GM19240 (cell line): ENCODE data around the gene PGAP3.

Experiments used
- DNase-seq: peaks from one replicate; pipeline ENCODE4 v3.0.0; 2011; ENCODE audit warnings: low spot score; ENCODE audit not compliant: insufficient read length

PGAP3 gene

DNA sequence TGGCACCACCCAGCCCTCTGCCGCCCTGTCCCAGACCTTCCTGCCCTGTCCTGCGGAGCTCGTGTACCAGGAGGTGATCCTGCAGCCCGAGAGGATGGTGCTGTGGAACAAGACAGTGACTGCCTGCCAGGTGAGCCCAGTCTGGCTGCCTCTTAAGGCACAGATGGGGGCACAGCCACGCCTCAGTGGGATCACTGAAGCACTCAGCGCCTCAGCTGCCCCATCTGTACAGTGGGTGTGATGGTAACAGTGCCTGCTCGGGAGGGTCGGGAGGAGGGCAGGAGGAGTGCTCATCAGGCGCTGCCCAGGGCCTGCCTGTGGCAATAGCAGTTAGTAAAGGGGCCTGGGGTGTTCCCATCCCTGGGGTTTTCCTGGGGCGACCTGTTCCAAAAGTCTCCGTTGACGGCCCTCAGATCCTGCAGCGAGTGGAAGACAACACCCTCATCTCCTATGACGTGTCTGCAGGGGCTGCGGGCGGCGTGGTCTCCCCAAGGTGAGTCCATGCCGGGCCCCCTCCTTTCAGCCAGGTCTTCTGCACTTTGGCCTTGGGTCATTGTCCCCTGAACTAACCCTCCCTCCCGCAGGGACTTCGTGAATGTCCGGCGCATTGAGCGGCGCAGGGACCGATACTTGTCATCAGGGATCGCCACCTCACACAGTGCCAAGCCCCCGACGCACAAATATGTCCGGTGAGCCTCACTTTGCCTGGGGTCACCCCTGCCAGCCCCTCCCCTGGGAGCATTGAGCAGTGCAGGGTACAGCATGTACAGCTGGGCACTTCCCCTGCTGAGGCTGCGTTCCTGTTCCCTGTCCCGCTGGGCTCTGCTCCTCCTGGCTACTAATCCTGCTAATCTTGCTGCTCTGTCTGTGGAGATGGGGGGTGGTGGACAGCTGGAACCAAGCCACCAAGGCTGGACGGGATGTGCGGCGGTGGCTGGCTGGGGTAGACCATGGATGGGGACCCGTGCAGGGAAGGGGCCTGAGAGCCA is 27.2 kb downstream of the PGAP3 start:
- no peak for DNase-seq

DNA sequence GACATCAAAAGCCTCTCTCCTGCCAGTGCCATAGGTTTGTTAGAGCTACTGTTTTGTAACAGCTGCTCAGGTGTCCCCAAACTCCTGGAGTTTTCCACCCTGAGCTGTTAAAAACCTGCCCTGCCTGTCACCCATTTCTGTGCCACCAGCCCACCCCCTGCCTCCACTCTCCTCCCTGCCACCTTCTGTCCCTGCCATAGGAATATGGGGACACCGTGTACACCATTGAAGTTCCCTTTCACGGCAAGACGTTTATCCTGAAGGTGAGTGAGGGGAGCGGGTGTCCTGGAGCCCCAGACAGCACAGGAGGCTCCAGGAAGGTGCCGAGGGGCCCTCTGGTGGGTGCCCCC is 27.9 kb downstream of the PGAP3 start:
- DNase-seq: no peak

DNA sequence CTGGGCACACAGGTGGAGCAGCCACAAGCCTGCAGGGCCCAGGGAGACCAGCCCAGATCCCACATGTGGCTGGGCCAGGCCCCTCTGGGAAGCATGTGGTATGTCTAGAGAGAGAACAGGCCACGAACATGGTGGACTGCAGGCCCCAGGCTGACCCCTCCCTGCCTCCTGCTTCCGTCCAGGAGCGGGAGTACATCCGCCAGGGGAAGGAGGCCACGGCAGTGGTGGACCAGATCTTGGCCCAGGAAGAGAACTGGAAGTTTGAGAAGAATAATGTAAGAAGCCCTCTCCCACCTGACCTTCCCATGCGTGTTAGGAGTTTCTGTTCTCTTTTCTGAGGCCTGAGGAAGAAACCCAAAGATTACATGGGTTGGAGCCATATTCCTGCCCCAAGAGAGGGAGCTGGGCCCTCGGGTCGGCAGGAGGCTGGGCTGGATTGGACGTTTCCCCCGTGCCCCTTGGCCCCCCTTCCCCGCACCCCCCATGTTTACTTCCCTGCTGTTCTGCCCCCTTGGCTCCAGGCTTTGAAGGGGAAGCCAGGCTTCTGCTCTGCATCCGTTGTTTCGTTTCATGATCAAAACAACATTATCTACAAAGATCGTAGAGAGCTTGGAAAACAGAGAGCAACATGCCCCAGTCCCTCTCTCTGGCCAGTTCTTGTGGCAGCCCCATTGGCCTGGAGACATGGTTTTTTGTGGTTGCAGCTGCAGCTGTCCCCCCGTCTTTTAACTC is 28.4 kb downstream of the PGAP3 start:
- no peak for DNase-seq

DNA sequence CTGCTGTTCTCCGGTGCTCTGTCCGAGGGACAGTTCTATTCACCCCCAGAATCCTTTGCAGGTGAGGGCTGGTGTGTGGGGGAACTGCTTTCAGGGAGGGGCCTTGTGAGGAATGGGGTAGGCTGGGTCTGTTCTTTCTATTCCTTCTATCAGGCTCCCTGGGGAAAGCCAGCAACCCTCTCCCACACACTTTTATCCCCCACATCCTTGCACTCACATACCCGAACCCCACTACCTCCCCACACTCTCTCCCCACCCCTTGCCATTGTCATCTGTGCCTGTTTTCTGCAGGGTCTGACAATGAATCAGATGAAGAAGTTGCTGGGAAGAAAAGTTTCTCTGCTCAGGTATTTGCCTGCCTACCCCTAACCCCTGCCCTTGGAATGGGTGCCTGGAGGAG is 29.1 kb downstream of the PGAP3 start:
- no peak for DNase-seq

DNA sequence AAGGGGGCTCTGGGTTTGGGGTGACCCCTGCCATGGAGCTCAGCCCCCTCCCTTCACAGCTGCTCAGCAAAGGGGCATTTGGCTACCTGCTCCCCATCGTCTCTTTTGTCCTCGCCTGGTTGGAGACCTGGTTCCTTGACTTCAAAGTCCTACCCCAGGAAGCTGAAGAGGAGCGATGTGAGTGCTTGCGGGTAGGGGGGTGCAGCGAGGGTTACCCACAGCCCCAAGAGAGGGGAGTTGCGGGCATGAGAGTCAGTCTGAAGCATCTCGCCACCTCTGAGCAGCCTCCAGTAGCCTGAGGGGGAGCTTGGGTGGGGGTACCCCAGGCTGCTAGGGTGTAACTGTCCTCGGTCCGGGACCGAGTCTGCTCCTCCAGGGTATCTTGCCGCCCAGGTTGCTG is 29.5 kb downstream of the PGAP3 start:
- no peak for DNase-seq

DNA sequence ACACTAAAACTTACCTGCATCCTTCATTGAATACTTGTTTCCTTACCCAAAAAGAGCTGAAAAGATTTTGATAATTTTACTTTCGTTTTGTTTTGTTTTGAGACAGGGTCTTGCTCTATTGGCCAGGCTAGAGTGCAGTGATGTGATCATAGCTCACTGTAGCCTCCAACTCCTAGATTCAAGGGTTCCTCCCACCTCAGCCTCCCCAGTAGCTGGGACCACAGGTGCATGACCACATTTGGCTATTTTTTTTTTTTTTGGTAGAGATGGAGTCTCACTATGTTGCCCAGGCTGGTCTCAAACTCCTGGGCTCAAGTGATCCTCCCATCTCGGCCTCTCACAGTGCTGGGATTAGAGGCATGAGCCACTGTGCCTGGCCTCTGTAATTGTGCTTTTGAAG is 32.8 kb downstream of the PGAP3 start:
- no peak for DNase-seq

DNA sequence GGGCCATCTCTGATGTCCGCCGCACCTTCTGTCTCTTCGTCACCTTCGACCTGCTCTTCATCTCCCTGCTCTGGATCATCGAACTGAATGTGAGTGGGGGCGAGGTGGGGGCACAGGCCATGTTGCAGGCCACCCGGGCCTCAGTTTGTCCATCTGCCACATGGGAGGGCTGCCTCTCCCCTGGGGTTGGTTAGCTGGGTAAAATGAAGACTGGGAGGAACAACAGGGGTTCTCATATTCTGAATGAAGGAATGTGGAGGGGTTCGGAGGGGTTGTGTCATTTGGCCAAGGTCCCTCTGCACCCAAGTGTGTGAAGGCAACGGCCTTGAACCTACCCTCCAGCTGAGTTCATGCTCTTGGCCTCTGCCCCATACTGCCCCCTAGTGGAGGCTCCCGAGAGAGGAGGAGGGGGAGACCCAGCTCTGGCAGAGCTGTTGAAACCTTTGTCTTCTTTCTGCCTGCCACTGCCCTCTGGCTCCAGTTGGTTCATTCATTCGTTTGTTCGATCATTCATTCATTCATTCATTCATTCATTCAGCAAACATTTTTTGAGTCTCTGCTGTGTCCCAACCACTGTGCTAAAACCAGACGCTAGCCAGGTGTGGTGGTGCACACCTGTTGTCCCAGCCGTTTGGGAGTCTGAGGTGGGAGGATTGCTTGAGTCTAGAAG is 34.1 kb downstream of the PGAP3 start:
- DNase-seq: peak; percentile 91

DNA sequence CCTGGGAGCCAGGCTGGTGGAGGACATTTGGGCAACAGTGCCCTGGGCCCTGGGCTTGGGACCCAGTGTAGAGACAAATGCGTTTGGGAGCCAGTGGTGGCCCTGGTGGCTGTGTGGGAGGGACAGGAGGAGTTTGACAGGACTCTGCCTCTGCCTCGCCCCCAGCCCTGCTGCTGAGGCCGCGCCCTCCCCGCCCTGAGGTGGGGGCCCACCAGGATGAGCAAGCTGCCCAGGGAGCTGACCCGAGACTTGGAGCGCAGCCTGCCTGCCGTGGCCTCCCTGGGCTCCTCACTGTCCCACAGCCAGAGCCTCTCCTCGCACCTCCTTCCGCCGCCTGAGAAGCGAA is 34.6 kb downstream of the PGAP3 start:
- DNase-seq: no peak

DNA sequence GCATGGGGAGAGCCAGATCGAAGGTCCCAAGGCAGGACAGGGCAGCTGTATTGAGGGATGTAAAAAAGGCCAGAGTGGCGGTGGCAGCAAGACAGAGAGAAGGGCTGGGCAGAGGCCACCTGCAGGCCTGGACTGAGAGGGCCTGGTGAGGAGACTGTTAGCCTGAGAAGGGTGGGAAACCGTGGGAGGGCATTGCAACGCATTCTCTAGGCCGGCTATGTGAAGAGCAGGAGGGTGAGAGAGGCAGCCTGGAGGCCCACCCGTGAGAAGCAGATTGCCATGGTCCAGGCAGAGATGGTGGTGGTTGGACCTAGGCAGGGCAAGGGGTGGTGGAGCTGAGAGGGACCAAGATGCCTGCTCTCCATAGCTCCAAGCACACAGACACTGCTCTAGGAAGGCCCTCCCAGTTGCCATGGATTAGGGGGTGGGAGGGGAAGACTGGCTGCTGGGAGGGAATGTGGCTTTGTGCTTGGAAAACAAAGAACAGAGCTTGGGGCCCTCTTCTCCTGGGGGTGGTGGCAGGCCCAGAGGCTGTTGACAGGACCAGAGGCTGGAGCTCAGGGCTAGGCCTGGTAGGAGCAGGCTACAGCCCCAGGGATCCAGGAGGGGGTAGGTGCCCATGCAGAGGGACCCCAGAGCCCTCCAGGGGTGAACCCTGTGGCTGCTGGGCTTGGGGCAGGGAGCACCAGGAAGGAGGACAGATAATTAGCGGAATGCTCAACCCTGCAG is 35.1 kb downstream of the PGAP3 start:
- DNase-seq: no peak

DNA sequence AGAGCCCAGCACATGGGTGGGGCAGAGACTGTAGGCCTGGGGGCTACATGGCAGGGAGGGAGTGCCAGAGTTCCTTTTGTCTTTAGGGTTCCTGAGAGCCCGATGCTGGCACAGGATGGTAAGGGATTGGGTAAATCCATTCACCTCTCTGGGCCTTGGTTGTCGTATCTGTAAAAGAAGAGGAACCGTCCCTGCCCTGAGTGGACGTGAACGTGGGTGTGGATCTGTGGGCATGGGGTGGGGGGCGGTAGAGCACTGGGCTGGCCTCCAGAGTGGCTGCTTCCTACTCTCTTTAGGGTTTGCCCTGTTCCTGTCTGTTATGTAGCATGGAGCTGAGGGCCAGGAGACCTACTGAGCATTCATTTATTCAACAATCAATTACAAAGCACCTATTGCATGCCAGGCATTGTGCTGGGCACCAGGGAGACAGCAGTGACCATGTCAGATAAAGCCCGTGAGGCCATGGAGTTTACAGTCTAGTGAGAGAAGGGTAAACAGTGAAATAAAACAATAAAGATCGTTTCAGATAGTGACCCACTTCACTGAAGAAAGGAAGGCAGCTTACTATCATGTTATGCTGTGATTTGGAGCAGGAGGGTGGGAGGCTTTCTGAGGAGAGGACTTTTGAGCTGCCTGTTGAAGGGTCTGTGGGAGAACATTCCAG is 35.8 kb downstream of the PGAP3 start:
- DNase-seq: no peak

DNA sequence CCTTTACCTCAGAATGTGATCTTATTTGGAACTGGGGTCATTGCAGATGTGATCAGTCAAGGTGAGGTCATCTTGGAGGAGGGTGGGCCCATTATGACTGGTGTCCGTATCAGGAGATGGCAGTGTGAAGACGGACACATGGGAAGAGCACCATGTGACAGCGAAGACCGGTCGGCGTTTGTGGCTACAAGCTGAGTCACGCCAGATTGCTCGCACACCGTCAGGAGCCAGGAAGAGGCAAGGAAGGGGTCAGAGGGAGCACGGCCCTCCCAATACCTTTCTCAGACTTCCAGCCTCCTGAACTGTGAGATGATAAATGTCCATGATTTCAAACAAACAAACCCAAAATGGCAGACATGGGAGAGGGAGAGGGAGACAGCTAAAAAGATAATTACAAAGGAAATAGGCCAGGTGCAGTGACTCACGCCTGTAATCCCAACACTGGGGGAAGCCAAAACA is 37.7 kb downstream of the PGAP3 start:
- no peak for DNase-seq

DNA sequence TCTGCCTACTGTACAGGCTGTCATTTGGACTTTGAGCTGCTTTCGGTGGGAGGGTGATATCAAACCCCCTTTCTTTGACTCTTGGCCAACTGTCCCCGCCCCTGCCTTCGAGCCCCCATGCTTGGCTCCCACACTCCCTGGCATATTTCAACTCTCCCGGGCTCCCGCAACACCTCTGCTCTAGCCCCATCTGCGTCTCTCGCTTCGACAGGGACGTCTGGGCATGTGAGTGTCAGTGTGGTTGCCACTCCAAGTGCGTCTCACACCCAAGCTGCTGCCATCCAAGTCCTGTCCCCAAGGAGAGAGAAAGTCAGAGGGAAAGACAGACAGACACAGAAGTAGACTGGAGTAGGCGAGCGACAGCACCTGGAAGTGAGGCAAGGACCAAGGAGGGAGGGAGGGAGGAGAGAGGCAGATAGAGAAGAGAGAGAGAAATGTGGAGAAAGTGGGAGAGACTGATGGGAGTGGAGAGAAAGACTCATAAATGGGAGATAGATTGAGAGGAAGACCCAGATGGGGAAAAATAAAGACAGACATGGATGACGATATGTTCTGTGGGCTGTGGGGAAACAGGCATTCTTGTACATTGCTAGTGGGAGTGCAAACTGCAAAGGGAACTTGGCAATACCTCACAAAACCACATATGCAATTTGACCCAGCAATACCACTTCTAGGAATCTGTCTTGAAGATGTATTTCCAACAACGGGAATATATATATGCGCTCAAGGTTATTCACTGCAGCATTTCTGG is 39.1 kb downstream of the PGAP3 start:
- no peak for DNase-seq

DNA sequence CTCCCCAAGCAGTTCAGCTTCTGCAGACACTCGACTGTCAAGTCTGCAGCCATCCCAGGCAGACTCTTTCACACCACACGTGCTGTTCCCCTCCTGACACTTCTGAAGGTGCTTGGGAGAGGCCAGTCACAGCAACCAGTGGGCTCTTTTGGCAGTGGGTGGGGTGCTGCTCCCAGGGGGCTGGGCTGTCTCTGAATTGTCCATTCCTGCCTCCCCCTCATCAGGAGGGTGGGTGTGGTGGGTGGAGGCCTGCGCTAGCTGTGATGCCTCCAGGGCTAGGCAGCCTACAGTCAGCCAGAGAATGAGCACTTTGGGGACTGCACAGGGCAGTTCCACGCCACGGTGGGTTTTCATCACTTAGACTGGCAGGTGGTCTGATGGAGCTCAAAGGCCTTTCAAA is 40.6 kb downstream of the PGAP3 start:
- DNase-seq: no peak

DNA sequence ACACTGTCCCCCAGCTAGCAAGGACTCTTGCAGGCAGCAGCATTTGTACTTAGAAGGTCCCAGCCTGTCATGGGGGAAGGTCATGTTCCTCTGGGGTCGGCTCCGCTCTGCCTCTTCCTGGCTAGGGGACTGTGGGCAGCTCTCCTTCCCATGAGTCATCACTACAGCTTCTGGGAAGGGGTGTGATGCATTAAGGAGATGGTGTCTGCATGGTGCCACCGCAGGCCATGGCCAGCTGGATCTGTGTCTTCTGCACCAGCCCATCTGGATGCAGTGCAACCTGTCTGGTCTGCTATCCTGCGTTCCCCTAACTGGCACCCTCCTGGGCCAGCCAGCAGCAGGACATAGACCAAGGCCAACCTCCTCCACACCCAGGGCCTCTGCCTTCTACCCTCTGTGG is 44.6 kb downstream of the PGAP3 start:
- no peak for DNase-seq

DNA sequence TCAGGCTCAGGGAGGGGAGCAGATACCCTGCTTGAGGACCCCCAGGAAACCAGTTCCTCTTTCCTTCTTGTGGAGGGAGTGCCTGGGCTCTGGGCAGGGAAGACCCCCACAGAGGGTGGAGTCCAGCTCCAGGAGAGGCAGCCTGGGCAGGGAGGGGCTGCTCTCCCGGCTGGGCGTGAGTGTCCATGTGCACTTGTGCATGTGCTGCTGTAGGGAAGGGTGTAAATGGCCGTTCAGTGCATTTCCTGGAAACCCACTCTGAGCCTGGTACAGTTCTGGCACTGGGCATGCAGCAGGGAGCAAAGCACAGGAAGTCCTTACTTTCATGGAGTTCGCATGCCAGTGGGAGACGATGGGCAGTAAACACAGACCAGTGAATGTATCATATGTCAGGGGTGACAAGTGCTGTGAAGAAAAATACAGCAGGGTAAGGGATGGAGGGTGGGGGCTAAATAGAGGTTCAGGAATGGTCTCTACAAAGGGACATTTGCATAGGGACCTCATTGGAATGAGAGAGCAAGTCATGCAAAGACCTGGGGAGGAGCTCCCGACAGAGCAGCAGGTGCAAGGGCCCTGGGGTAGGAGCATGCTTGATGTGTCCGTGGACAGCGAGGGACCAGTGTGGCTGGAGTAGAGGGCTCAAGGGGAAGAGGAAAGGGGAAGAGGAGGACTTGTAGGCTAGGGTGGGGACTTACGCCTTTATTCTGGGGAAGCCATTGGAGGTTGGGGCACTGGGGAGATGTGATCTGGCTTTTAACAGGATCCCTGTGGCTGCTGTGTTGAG is 45.4 kb downstream of the PGAP3 start:
- DNase-seq: no peak

DNA sequence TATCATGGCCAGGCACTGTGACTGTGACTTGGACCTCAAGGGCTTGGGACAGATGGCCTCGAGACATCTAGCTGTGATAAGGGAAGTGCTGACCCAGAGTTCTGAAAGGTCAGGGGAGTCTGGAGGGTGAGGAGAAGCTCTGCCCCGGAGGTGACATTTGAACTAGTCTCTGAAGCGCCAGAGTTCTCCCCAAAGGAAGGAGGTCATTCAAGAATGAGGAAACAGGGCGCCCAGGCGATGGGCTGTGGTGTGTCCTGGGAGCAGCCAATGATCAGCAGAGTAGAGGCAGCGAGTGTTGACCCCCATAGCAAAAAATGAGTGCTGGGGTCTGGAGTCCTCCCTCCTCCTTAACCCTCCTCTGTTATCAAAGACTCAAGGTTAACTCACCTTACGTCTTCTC is 46.0 kb downstream of the PGAP3 start:
- DNase-seq: no peak

DNA sequence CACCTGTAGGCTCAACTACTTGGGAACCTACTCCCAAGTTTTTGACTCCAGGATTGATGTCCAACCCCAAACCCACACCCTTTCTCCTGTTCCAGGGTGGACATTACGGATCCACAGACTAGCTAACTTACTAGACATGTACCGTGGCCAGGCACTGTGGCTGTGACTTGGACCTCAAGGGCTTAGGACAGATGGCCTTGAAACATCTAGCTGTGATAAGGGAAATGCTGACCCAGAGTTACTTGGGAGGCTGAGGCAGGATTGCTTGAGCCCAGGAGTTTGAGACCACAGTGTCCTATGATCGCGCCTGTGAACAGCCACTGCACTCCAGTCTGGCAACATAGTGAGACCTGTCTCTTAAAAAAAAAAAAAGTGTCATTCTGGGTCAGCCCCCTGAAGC is 46.8 kb downstream of the PGAP3 start:
- DNase-seq: no peak

DNA sequence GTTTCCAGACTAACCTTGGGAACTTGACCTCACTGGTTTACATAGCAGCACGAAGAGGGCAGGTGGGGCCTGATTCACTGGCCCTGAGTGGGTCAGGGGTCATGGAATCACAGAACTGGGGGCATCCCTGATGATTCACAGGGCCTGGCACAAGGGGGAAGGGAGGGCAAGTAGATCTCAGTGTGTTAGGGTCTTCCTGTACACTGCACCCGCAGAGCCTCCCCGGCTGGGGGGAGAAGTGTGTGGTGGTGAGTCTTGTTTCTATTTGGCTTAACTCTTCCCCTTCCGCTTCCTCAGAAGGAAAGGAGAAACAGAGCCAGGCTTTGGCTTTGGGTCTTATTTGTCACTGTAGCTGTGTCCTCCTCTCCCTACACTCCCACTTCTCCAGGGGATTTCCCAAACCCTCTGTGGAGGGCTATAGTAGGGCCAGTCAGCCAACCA is 47.2 kb downstream of the PGAP3 start:
- DNase-seq: no peak
